Superior temporal gyrus (tissue), 1 donor: Measurements from ENCODE around the gene SLC25A42.

Experiments
- DNase-seq: peaks from one replicate; pipeline ENCODE4 v3.0.0-alpha.2; 2016; ENCODE audit errors: extremely low spot score

Gene SLC25A42

DNA sequence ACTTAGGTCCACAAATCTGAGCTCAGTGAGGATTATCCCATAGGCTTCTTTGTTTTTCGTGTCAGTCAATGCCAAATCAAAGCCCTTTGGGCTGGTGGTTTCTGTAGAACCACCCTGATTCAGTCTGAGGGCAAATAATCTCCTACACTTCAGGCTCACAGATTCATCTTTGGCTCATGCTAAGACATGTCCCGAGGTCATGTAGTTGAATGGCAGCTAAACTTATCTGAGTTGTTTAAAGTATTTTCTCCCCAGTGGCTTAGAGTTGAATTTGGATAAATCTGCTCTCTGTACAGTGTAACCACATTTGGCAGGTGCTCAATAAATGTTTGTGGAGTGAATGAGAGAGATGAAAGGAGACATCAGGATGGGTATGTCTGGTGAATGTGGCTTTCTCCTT is 13.1 kb upstream of the SLC25A42 start:
- no peak for DNase-seq

DNA sequence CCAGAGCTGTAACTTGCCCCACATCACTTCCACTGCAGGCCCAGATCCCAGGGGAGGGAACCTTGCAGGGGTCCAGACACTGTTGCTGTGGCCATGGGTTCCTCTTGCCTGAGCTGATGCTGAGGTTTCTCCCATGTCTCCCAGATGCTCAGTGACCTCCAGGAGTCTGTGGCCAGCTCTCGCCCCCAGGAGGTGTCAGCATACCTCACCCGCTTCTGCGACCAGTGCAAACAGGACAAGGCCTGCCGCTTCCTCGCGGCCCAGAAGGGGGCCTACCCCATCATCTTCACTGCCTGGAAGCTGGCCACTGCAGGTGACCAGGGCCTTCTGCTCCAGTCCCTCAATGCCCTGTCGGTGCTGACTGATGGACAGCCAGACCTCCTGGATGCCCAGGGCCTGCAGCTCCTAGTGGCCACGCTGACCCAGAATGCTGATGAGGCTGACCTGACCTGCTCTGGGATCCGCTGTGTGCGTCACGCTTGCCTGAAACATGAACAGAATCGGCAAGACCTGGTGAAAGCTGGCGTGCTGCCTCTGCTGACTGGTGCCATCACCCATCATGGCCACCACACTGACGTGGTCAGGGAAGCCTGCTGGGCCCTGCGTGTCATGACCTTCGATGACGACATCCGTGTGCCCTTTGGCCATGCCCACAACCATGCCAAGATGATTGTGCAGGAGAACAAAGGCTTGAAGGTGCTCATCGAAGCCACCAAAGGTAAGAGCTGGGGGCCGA is 12.1 kb upstream of the SLC25A42 start:
- no peak for DNase-seq

DNA sequence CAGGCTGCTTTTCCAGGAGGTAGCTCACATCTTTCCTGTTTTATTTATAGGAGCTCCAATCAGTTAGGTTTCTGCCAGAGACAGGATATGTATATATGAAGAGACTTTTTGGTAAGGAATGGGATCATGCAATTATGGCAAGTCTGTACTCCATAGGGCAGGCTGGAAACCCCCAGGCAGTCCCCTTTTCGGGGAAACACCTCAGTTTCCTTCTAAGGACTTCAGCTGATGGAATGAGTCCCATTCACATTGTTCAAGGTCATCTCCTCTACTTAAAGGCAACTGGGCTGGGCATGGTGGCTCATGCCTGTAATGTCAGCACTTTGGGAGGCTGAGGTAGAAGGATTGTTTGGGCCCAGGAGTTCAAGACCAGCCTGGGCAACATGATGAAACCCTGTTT is 10.9 kb upstream of the SLC25A42 start:
- DNase-seq = no peak

DNA sequence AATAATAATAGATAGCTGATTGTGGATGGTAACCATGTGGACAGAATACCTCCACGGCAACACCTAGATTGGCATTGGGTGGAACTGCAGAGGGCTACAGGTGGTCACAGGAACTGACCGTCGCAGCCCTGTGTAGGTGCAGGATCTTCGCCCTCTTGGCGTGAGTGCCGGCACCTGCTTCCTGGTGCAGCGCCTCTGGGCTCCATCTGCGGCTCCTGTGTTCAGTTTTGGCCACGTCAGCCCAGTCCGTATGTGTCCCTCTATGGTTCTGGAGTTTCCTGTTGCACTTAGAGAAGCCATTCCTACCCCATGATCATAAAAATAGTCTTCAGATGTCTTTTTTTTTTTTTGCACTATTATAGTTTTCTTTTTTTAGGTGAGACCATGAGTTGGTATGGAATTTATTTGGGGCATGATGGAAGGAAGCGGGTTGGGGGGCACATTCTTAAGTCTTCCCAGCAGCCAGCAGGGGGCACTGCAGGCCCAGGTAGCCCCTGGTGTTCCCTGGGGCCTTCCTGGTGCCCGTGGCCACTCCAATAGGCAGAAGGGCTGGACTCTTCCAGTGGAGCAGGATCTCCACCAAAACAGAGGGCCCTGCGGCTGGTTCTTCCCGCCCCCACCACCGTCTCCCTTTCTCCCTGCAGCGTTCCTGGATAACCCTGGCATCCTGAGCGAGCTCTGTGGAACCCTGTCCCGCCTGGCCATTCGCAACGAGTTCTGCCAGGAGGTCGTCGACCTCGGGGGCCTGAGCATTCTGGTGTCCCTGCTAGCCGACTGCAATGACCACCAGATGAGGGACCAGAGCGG is 10.1 kb upstream of the SLC25A42 start:
- DNase-seq = peak; percentile 67

DNA sequence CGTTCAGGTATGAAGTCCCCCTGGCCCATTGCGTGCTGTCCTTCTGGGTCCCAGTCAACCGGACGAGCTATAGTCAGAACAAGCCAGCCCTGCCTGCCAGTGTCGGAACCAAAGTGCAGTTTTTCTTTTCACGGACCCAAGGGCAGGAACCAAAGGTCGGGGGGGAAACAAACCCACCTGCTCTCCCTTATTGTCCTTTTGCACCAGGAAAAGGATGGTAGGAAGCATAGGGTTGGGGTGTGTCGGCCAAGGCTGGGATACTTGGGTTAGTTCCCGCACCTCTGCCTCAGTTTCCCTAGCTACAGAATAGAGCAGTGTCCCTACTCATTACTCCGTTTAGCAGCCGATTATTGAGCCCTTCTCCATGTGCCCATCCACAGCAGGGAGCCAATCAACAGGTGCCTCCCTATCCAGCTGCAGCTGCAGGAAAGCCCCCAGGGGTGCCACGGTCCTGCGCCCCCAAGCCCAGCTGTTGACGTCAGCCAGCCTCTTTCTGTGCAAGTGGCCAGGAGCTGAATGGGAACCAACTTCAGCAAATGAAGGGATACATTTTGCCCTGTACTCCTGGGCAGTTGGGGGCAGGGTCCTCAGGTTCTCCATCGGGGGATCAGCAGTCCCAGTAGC is 9.4 kb upstream of the SLC25A42 start:
- DNase-seq = no peak

DNA sequence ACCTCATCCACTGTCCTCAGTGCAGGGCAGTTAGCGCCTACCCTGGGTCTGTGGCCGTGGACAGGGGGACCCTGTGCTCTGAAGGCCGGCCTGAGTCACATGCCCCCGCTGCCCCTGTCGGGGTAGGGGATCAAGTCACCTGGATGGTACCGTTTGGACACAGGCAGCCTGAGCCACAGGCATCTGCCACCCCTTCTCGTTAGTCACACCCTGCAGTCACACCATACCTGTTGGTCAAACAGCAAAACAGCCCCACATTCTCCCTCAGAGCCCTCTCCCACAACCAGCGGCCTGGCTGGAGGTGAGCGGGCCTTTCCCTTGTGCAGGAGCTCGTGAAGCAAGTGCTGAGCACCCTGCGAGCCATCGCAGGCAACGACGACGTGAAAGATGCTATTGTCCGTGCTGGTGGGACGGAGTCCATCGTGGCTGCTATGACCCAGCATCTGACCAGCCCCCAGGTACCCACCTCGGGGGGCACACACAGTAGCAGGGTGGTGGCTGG is 8.8 kb upstream of the SLC25A42 start:
- DNase-seq = no peak

DNA sequence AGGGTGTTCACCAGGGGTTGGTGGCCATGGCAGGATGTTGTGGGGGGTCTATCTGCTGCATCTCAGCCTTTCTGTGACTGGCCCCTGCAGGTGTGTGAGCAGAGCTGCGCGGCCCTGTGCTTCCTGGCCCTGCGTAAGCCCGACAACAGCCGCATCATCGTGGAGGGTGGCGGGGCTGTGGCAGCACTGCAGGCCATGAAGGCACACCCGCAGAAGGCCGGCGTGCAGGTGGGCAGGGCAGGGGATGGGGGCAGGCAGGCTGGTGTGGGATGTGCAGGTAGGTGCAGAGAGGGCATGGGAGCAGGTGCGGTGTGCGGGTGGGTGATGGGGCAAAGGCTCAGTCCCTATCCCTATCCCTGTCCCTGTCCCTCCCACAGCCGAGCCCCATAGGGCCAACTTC is 8.1 kb upstream of the SLC25A42 start:
- no peak for DNase-seq

DNA sequence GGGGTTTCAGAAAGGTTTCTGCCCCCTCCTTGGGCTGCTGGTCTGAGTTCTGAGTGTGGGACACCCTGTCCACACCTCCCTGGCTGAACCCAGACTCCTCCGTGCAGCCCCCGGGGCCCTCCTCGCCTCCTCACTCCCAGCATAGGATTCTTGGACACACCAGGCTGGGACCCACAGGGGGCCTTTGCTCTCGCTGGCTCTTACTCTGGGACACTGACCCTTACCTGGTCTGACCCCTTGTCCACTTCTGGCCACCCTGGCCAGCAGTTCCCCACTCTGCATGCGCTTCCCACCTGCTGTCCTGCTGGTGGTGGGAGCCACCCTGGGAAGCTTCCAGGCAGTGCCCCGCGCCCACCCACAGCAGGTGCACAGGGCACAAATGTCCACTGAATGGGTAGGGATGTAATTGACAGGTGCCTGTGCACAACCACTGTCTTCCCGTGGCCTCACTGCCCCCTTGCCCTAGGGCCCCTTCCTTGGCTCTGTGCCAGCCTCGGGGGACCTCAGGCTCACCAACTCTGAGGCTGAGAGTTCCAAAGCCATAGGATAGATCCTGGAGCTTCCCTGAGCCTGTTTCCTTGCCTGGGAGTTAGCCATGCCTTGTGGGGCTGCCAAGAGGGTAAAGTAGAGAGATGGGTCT is 7.0 kb upstream of the SLC25A42 start:
- DNase-seq = no peak

DNA sequence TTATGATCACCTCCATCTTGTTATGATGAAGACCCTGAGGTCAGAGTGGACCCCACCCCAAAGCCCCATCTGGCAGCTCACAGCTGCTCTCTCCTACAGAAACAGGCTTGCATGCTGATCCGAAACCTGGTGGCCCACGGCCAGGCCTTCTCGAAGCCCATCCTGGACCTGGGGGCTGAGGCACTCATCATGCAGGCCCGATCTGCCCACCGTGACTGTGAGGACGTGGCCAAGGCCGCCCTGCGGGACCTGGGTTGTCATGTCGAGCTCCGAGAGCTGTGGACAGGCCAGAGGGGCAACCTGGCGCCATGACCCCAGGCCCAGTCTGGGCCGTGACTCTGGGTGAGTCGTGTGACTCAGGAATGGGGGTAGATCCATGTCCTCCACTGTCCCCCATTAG is 6.5 kb upstream of the SLC25A42 start:
- no peak for DNase-seq

DNA sequence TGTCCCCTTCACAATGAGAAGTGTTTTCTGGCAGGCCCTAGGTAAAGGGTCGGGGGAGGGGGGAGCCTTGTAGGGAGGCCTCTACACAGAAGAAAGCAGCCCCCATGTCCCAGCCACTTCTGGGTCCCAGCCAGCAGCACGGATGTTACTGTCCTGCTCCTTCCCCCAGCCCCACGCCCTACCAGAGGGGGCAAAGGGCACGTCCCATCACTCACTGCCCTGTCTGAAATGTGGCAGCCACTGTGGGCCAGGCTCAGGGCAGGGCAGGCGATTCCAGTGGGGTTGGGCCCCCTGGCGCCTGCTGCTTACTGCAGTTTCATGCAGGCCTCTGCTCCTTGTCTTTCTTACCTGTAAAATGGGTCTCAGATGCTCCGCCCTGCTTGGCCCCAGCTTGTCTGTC is 6.1 kb upstream of the SLC25A42 start:
- DNase-seq = no peak

DNA sequence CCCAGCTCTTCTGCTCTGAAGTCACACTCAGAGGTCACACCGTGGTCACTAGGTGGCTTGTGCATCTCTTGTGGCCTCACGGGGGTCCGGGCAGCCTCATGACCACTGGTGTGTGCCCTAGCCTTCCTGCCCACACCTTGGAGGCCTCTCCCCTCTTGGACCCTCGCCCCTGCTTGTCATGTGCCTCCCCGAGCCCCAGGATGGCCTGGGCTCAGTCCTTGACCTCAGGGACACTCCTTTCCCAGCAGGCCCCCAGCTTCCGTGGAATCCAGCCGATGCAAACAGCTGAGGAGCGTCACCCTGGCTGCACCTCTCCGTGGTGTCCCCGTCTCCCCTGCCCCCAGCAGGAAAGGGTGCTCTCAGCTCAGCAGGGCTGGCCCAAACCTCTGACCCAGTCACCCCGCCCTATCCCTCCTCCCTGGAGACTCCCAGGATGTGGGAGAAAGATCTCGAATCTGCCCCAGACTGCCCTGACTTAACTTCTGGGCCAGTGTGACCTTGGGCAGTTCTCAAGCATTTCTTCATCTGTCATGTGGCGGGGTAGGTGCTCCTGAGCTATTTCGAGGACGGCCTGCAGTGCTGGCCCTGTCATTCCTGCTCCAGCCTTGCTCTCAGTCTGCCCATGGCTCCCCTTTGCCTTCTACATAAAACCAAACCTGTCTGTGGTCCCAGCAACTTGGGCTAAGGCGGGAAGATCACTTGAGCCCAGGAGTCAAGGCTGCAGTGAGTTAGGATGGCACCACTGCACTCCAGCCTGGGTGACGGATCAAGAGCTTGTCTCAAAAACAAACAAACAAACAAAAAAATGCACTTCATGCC is 4.6 kb upstream of the SLC25A42 start:
- DNase-seq = no peak

DNA sequence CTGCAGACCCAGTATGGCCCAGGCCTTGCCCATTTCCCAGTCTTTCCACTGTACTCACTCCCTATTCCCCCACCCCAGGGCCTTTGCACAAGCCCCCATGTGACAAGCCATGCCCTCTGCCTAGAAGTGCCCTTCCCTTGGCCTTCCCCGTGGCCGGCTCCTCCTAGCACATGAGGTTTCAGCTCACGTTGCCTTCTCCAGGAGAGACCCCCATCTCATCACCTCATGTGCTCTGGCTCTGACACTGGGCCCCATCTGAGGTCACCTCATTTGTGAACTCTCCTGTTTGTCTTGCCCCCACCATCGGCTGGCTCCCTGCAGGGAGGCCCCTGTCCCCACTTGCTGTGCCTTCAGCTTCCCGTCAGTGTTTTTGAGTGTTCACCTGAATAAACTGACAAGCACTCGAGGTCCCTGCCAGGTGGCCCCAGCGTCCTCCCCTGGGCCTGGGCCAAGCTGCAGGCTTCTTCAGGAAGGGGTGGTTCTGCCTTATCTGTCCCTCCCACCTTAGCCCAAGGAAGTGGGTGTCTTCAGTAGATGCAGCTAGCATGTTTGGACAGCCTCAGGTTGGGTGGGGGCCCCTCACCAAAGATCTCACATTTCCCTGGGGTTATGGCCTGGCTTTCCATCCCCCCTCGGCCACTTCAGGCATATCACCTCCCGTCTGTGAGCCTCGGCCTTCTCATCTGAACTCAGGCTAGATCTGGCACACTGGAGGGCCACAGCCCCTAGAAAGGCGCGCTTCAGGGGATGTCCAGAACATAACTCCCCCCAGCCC is 3.8 kb upstream of the SLC25A42 start:
- DNase-seq = no peak

DNA sequence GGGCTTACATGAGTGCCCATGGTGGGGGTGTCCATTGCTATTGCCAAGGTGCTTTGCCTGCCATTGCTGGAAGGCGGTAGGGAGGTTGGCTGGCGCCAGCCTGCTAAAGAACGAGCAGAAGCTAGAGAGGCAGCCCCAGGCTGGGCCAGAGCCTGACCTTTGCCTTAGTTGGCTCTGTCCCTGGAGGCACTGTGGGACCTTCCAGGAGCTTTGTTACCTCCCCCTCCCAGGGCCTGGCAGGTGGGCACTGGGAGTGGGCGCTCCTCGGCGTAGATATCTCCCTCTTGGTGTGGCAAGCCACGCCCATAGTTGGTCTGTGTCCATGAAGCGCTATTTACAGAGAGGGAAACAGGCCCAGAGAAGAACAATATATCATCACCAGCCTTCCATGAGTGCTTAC is 2.3 kb upstream of the SLC25A42 start:
- no peak for DNase-seq

DNA sequence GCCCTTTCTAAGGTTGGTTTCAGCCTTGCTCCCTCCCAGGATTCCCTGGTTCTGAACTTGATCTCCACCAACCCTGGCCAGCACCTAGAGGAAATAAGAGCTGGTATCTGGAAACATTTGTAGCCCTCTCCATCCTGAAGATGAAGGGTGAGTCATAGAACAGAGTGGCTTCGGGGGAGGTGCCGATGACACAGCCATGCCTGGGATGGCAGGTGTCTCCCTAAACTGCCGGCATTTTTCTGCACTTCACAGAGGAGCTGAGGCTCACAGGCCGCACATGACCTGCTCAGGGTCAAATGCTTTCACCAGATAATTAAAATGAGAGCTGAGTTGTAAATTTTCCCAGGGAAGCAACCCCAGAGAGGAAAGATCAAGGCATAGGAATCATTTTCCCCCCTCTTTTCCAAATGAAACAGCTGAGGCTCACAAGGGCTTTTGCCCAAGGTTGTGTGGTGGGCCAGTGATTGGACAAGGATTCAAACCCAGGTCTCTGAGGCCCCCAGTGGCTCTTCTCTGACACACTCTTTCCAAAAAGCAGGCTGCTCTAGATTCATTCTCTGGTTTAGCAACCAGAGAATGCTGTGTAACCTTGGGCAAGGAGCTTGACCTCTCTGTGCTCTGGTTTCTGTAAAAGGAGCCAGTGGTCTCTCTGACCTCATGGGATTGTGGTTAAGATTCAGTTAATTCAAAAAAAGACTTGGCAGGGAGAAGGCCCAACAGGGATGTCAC is 1.2 kb upstream of the SLC25A42 start:
- DNase-seq = peak; percentile 13

DNA sequence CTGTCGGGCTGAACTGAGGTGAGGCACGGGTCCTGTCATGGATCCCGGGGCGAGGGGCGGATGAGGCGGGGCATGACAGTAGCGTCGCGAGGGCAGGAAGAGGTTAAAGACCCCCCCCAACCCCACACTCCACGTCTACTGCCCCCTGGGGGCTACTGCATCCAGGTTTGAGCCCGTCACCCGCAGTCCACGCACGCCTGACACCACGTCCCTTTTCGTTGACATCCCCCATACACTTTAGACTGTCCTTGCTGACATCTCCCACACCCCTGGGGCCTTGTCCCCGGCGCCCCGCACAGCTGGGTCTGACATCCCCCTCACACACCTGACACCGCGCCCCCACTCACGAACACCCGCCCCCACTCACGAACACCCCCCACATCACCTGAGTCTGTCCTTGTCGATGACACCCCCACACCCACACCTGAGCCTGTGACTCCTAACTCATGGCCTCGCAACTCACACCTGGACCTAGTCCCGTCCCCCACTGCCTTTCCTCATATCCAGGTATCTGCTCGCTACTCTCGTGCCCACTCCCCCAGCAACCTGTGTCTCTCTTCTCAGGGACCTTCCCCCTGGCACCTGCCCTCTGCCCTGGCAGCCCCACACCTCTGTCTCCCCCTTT is 416 bp downstream of the SLC25A42 start:
- no peak for DNase-seq

DNA sequence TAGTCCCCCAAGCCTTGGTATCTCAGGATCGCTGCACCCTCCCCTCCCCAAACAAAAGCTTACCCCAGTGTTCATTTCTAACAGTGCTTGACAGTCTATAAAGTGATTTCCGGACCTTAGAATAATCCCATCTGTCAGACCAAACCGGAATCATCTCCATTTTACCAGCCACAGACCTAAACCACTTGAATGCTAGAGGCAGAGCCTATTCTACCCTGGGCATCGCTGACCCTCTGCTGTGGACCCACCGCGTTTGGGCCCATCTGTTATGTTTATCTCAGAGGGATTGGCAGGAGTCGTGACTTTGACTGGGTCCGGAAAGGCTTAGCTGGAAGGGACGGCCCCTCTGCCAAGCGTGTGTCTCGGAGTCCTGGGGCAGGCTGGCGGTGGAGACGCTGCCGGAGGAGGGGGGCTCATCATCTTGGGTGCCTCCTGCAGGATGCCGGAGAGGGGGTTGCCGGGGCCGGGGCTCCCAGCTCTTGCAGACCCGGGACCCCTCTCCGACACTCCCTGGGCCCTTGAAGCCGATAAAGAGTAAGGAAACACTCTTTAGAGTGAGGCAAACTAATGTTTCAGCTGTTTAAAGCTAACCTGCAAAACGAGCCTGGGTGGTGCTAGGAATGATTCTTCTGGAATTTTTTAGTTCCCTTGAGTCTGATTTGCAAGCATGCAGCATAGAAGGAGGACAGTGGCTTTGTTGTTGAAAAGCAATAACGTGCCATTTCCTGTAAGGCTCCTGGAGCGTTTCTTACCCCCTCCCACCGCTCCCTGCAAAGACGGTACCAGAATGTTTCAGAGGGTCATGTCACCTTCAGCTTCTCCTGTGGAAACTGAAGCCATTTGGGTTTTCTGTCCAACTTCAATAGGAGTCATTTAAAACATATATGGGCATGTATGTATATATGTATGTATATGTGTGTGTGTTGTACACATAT is 1.3 kb downstream of the SLC25A42 start:
- DNase-seq = peak; percentile 10

DNA sequence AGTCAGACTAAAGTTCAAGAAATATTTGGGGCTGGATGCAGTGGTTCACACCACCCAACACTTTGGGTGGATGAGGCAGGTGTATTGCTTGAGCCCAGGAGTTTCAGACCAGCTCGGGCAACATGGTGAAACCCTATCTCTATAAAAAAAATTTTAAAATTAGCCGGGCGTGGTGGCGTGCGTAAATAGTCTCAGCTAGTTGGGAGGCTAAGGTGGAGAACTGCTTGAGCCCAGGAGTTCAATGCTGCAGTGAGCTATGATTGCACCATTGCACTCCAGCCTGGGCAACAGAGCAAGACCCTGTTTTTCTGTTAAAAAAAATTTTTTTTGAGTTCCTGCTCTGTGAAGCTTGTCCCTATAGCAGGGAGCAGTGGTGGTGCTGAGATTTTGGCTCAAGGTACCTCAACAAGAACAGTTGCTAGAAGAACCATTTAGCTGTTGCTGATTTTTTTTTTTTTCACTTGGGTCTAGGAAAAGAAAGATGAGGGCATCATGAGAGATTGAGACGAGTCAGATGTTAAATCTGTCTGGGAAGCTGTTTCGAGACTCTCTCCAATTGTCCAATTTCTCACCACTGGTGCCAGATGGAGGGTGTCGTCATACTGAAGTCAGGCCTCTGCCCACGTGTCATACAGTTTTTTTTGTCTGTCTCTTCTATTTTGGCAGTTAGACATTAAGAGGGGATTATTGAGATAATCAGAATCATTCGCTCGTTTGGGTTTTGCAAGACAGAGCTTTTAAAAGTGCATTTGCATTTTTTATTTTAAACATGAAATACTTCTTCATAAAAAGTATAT is 3.7 kb downstream of the SLC25A42 start:
- DNase-seq = peak; percentile 41
